Measurements from ENCODE around the gene CD2. TPM values are rescaled to one million over a fixed set of nuclear protein-coding genes. Genes with fewer than 3 reads are reported as not detected.

CD2 gene
- total and polyA plus RNA-seq, 2 donors (not counting 1 experiment from before 2014, with no cell fraction given), result not detected

- no peak overlapping the region for H2AFZ ChIP-seq (ENCODE audit: low read length)
- DNase-seq (ENCODE audit: low read depth in 2 of 2), result no peak
Measured at GRCh38 chr1:116738673-116739370, 15.4 kb upstream of the CD2 start.

GRCh38 chr1:116739371-116740012, 14.7 kb upstream of the CD2 start:
- DNase-seq (ENCODE audit: low read depth in 2 of 2), result no peak
- Histone ChIP-seq H3K4me2 (ENCODE audit: extremely low read depth, insufficient read depth, low read length) (no peak overlapping the region), H2AFZ (ENCODE audit: low read length) (no peak overlapping the region), H3K79me2 (ENCODE audit: control insufficient read depth, insufficient read depth, low read length) (no peaks in the 10 kb centered on the region), H3K27me3 (ENCODE audit: control insufficient read depth, insufficient read depth, low read length) (no peaks in the 10 kb centered on the region), H4K20me1 (ENCODE audit: control insufficient read depth, extremely low read depth, insufficient read depth, low read length) (no peaks in the 10 kb centered on the region), H3K27ac (ENCODE audit: insufficient read depth, low read length) (no peak overlapping the region), H3K9me3 (ENCODE audit: control insufficient read depth, insufficient read depth, low read depth, low read length) (no peaks in the 10 kb centered on the region), H3K4me3 (replicated peaks in 1 of 4; ENCODE audit: control extremely low read depth in 1 of 4, insufficient read depth in 1 of 4, low read depth in 3 of 4, low read length in 4 of 4) (no peak overlapping the region), H3K36me3 (ENCODE audit: control insufficient read depth, insufficient read depth, low read length) (no peaks in the 10 kb centered on the region), H3K4me1 (ENCODE audit: control insufficient read depth, extremely low read depth, insufficient read depth, low read length) (no peaks in the 10 kb centered on the region), H3K9ac (ENCODE audit: insufficient read depth, low read length) (no peak overlapping the region)
- TF ChIP-seq EZH2 (IDR thresholded peaks at IDR 0.05; ENCODE audit: low read length, missing control alignments) (no peak), CTCF (conservative IDR thresholded peaks at IDR 0.05 in 1 of 2, IDR thresholded peaks at IDR 0.05 in 1 of 2; ENCODE audit: low read depth in 1 of 2, low read length in 2 of 2) (no peak)

More at GRCh38 chr1:116738673-116739370, 15.4 kb upstream of the CD2 start:
- no peak for TF ChIP-seq CTCF (conservative IDR thresholded peaks at IDR 0.05 in 1 of 2, IDR thresholded peaks at IDR 0.05 in 1 of 2; ENCODE audit: low read depth in 1 of 2, low read length in 2 of 2)
- TF ChIP-seq EZH2 (IDR thresholded peaks at IDR 0.05; ENCODE audit: low read length, missing control alignments), result no peak
- Histone ChIP-seq H3K27ac (ENCODE audit: insufficient read depth, low read length) (no peak overlapping the region), H3K36me3 (ENCODE audit: control insufficient read depth, insufficient read depth, low read length) (no peaks in the 10 kb centered on the region), H3K9me3 (ENCODE audit: control insufficient read depth, insufficient read depth, low read depth, low read length) (no peaks in the 10 kb centered on the region), H3K4me1 (ENCODE audit: control insufficient read depth, extremely low read depth, insufficient read depth, low read length) (no peaks in the 10 kb centered on the region), H3K27me3 (ENCODE audit: control insufficient read depth, insufficient read depth, low read length) (no peaks in the 10 kb centered on the region), H3K4me3 (replicated peaks in 1 of 4; ENCODE audit: control extremely low read depth in 1 of 4, insufficient read depth in 1 of 4, low read depth in 3 of 4, low read length in 4 of 4) (no peak overlapping the region), H3K4me2 (ENCODE audit: extremely low read depth, insufficient read depth, low read length) (no peak overlapping the region), H4K20me1 (ENCODE audit: control insufficient read depth, extremely low read depth, insufficient read depth, low read length) (no peaks in the 10 kb centered on the region), H3K79me2 (ENCODE audit: control insufficient read depth, insufficient read depth, low read length) (no peaks in the 10 kb centered on the region), H3K9ac (ENCODE audit: insufficient read depth, low read length) (no peak overlapping the region)

- Histone ChIP-seq H3K79me2 (ENCODE audit: control insufficient read depth, insufficient read depth, low read length) (no peaks in the 10 kb centered on the region), H3K4me2 (ENCODE audit: extremely low read depth, insufficient read depth, low read length) (no peak overlapping the region), H3K9me3 (ENCODE audit: control insufficient read depth, insufficient read depth, low read depth, low read length) (no peaks in the 10 kb centered on the region), H3K27me3 (ENCODE audit: control insufficient read depth, insufficient read depth, low read length) (no peaks in the 10 kb centered on the region), H3K27ac (ENCODE audit: insufficient read depth, low read length) (no peak overlapping the region), H3K4me3 (replicated peaks in 1 of 4; ENCODE audit: control extremely low read depth in 1 of 4, insufficient read depth in 1 of 4, low read depth in 3 of 4, low read length in 4 of 4) (no peak overlapping the region), H2AFZ (ENCODE audit: low read length) (no peak overlapping the region), H3K36me3 (ENCODE audit: control insufficient read depth, insufficient read depth, low read length) (no peaks in the 10 kb centered on the region), H4K20me1 (ENCODE audit: control insufficient read depth, extremely low read depth, insufficient read depth, low read length) (no peaks in the 10 kb centered on the region), H3K4me1 (ENCODE audit: control insufficient read depth, extremely low read depth, insufficient read depth, low read length) (no peaks in the 10 kb centered on the region), H3K9ac (ENCODE audit: insufficient read depth, low read length) (no peak overlapping the region)
- no peak for TF ChIP-seq EZH2 (IDR thresholded peaks at IDR 0.05; ENCODE audit: low read length, missing control alignments)
- TF ChIP-seq CTCF (conservative IDR thresholded peaks at IDR 0.05 in 1 of 2, IDR thresholded peaks at IDR 0.05 in 1 of 2; ENCODE audit: low read depth in 1 of 2, low read length in 2 of 2), result no peak
- no peak for DNase-seq (ENCODE audit: low read depth in 2 of 2)
Measured at GRCh38 chr1:116740296-116740695, 13.9 kb upstream of the CD2 start.

Measured in fibroblast of lung (primary cell).